GM21786 (cell line): Measurements from ENCODE around the gene FAM163B.

Experiments used
- ATAC-seq: cut with Tn5 transposase; IDR thresholded peaks from one replicate; pipeline ENCODE4 v1.9.1; 2021; ENCODE audit not compliant: unreplicated experiment

FAM163B gene

DNA sequence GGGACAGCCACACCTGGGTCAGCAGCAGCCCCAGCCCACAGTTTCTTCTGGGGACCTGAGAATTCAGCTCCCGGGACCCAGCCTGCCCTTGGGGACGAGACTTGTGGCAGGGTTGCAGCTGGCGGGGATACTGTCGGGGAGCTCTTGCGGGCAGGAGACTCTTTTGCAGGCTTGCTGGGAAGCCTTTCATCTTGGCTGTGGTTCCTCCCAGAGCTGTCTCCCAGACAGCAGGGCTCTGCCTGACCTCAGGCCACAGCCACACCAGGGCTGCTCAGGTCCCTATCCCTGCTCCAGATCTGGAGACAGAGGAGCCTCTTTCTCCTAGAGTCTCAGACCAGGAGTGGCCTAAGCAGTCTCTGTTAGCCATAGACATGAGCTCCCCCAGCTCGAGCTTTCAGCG is 79.7 kb downstream of the FAM163B start:
- no peak for ATAC-seq

DNA sequence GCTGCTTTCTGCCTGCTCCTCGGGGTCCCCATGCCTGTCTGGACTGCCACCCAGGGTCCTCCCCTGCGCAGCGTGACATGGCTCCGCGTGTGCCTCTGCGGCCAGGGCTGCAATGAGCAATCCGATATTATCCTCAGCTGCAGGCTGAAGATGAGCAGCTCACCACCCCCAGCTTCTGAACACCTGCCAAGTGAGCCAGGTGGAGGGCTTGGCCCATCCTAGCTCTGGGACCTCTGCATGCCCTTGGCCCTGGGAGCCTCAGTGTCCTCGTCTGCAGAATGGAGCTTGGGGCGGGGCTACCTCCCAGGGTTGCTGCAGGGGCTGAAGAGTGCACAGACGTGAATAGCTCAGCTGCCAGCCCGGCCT is 80.3 kb downstream of the FAM163B start:
- ATAC-seq, result no peak

DNA sequence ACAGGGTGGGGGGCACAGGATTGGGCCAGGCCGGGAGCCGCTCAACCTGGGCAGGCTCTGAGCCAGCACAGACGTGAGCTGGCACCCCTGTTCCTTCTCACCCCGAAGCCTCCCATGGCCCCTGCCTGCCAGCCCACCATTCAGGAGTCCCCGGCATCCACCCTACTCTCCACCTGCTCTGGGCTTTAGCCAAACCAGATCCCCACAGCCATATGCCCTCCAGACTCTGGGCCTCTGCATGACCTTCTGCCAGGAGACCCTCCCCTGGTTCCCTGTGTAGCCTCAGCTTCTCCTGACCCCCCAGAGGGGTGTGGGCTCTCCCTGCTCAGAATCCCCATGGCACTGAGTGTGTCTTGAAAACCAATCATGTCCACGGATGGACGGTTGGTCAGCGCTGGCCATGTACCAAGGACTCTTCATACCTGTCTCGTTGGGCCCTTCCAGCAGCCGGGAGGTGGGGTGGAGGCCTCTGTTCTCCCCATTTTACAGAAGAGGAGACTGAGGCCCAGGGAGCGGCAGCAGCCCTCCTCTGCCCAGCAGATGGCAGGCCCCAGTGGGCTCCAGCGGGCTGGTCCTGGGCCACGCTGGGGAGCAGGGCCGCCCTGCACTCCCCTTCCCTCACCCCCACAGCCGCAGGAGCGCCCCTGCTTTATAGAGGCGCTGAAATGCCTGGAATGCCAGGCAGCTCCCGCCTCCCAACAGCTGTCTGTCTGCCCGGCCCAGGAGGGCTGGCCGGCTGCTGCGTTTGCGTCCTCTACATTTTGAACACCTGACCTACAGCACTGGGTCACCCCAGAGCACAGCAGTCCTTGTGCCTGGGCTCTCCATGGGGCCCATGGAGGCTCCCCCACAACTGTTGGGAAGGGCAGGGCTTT is 81.0 kb downstream of the FAM163B start:
- no peak for ATAC-seq

DNA sequence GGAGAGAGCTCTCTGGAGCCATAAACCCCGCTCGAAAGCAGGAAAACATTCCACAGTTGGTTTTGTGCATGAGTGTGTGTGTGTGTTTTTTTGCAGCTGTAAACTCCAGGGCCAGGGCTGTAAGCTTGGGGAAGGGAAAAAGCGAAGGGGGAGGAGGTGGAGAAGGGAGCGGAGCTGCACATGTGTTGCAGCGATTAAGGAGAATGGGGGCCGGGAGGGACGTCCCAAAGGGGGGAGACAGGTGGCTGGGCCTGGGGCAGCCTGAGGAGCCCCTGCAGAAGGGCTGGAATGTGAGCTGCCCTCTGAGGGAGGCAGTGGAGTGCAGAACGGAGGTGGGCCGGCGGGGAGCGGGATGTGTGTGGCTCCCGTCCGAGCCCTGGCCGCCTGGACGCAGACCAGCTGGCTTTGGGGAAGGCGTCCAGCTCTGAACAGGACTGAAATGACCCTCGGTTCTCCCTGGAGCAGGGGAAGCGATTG is 81.7 kb downstream of the FAM163B start:
- ATAC-seq, result no peak
